HEK293 (cell line): ENCODE measurements around the gene PRDM5.

Experiments used
- CTCF ChIA-PET: fragments of 350-600 bp; formaldehyde crosslinking; extraction: SDS; loops from one replicate; lab custom pipeline; 2021; ENCODE audit warnings: antibody characterized with exemption; lab: Yijun Ruan, JAX
- POLR2A ChIA-PET: fragments of 300-600 bp; formaldehyde crosslinking; extraction: SDS; loops from one replicate; lab custom pipeline; 2020; ENCODE audit warnings: antibody characterized with exemption, inconsistent platforms; lab: Yijun Ruan, JAX
- H3K27ac ChIP-seq: fragments of 200-500 bp; sonication (Bioruptor generic); 2 replicates; pipeline ENCODE4 v1.5.1; 2014; ENCODE audit warnings: low read depth, low read length, control low read depth, inconsistent platforms; ENCODE audit errors: extremely low read depth
- H3K36me3 ChIP-seq, 2 experiments: fragments of 200-500 bp in 1 of 2; sonication (Bioruptor generic) in 1 of 2; 1 replicate in 1 of 2; 2 replicates in 1 of 2; pipeline ENCODE4 v1.5.1; 2014 to 2017; ENCODE audit warnings: inconsistent platforms in 2 of 2, low read length in 2 of 2; ENCODE audit not compliant: control insufficient read depth in 2 of 2, insufficient read depth in 1 of 2
- H3K4me1 ChIP-seq: fragments of 200-500 bp; sonication (Bioruptor generic); 2 replicates; pipeline ENCODE4 v1.5.1; 2014; ENCODE audit warnings: mild to moderate bottlenecking, low read length, inconsistent platforms; ENCODE audit not compliant: control insufficient read depth, insufficient read depth
- H3K4me3 ChIP-seq: 2 replicates; pipeline ENCODE4 v1.5.1; 2011; ENCODE audit warnings: low read depth, mild to moderate bottlenecking, control low read depth, low read length, moderate library complexity
- H3K9me3 ChIP-seq: fragments of 200-500 bp; sonication (Bioruptor generic); 2 replicates; pipeline ENCODE4 v1.5.1; 2014; ENCODE audit warnings: low read depth, low read length, inconsistent platforms; ENCODE audit not compliant: control insufficient read depth, insufficient read depth
- GLIS1 ChIP-seq: fragments of 450-650 bp; formaldehyde crosslinking; IDR thresholded peaks from 2 replicates; pipeline ENCODE4 v1.5.1; 2016; ENCODE audit warnings: missing biosample characterization, missing genetic modification characterization
- GLIS2 ChIP-seq: fragments of 450-650 bp; formaldehyde crosslinking; IDR thresholded peaks from 2 replicates; pipeline ENCODE4 v1.5.1; 2016; ENCODE audit warnings: missing biosample characterization, missing genetic modification characterization
- IKZF3 ChIP-seq: fragments of 450-650 bp; IDR thresholded peaks from 2 replicates; pipeline ENCODE4 v1.5.0; 2018; ENCODE audit warnings: missing biosample characterization, mild to moderate bottlenecking, missing genetic modification characterization, moderate library complexity
- SALL2 ChIP-seq: fragments of 450-650 bp; formaldehyde crosslinking; IDR thresholded peaks from 2 replicates; pipeline ENCODE4 v1.5.0; 2017; ENCODE audit warnings: missing biosample characterization, mild to moderate bottlenecking, missing genetic modification characterization, borderline replicate concordance
- ZBTB20 ChIP-seq: fragments of 450-650 bp; formaldehyde crosslinking; IDR thresholded peaks from 2 replicates; pipeline ENCODE4 v1.5.1; 2016; ENCODE audit warnings: missing biosample characterization, missing genetic modification characterization
- ZBTB48 ChIP-seq: fragments of 450-650 bp; formaldehyde crosslinking; IDR thresholded peaks from 2 replicates; pipeline ENCODE4 v1.5.1; 2016; ENCODE audit warnings: missing biosample characterization, missing genetic modification characterization
- ZBTB8A ChIP-seq: fragments of 450-650 bp; formaldehyde crosslinking; IDR thresholded peaks from 2 replicates; pipeline ENCODE4 v1.5.1; 2016; ENCODE audit warnings: missing biosample characterization, missing genetic modification characterization
- ZIC2 ChIP-seq: fragments of 450-650 bp; formaldehyde crosslinking; IDR thresholded peaks from 2 replicates; pipeline ENCODE4 v1.5.1; 2016; ENCODE audit warnings: missing biosample characterization, missing genetic modification characterization
- ZNF335 ChIP-seq: fragments of 450-650 bp; formaldehyde crosslinking; conservative IDR thresholded peaks from 2 replicates; pipeline ENCODE4 v1.5.1; 2016; ENCODE audit warnings: missing biosample characterization, missing genetic modification characterization
- ZNF354C ChIP-seq: fragments of 450-650 bp; formaldehyde crosslinking; IDR thresholded peaks from 2 replicates; pipeline ENCODE4 v1.5.1; 2016; ENCODE audit warnings: missing biosample characterization, missing genetic modification characterization, low read depth, borderline replicate concordance
- ZNF404 ChIP-seq: fragments of 450-650 bp; formaldehyde crosslinking; IDR thresholded peaks from 2 replicates; pipeline ENCODE4 v1.5.1; 2017; ENCODE audit warnings: missing biosample characterization, missing genetic modification characterization
- ZNF529 ChIP-seq: fragments of 450-650 bp; formaldehyde crosslinking; IDR thresholded peaks from 2 replicates; pipeline ENCODE4 v1.5.1; 2017; ENCODE audit warnings: missing genetic modification characterization, missing biosample characterization; ENCODE audit not compliant: insufficient replicate concordance
- ZNF560 ChIP-seq: fragments of 450-650 bp; formaldehyde crosslinking; IDR thresholded peaks from 2 replicates; pipeline ENCODE4 v1.5.1; 2017; ENCODE audit warnings: missing biosample characterization, missing genetic modification characterization, borderline replicate concordance
- ZNF561 ChIP-seq: fragments of 450-650 bp; IDR thresholded peaks from 2 replicates; pipeline ENCODE4 v1.5.1; 2018; ENCODE audit warnings: missing biosample characterization, missing genetic modification characterization, borderline replicate concordance
- ZNF660 ChIP-seq: fragments of 450-650 bp; IDR thresholded peaks from 2 replicates; pipeline ENCODE4 v1.5.1; 2018; ENCODE audit warnings: missing biosample characterization, mild to moderate bottlenecking, missing genetic modification characterization
- ZNF76 ChIP-seq: fragments of 450-650 bp; formaldehyde crosslinking; IDR thresholded peaks from 2 replicates; pipeline ENCODE4; 2016; ENCODE audit warnings: low read depth, missing biosample characterization, missing genetic modification characterization, borderline replicate concordance
- TF ChIP-seq, protein P1 (sequence below): fragments of 450-650 bp; formaldehyde crosslinking; IDR thresholded peaks from 2 replicates; pipeline ENCODE4 v1.5.1; 2016; ENCODE audit warnings: missing biosample characterization, missing genetic modification characterization
- TF ChIP-seq, protein P2 (sequence below): fragments of 450-650 bp; formaldehyde crosslinking; IDR thresholded peaks from 2 replicates; pipeline ENCODE4 v1.5.1; 2016; ENCODE audit warnings: missing biosample characterization, missing genetic modification characterization
- TF ChIP-seq, protein P3 (sequence below): fragments of 450-650 bp; IDR thresholded peaks from 2 replicates; pipeline ENCODE4 v1.5.1; 2018; ENCODE audit warnings: missing biosample characterization, mild to moderate bottlenecking, missing genetic modification characterization
- TF ChIP-seq, protein P4 (sequence below): fragments of 450-650 bp; formaldehyde crosslinking; IDR thresholded peaks from 2 replicates; pipeline ENCODE4 v1.5.1; 2016; ENCODE audit warnings: missing biosample characterization, missing genetic modification characterization
- TF ChIP-seq, protein P5 (sequence below): fragments of 450-650 bp; formaldehyde crosslinking; IDR thresholded peaks from 2 replicates; pipeline ENCODE4 v1.5.1; 2016; ENCODE audit warnings: missing biosample characterization, missing genetic modification characterization
- TF ChIP-seq, protein P6 (sequence below): sonication (generic); formaldehyde crosslinking; IDR thresholded peaks from 2 replicates; pipeline ENCODE4 v1.8.1; 2022; ENCODE audit warnings: mild to moderate bottlenecking, moderate library complexity, missing genetic modification reagents

The PRDM5 gene

DNA sequence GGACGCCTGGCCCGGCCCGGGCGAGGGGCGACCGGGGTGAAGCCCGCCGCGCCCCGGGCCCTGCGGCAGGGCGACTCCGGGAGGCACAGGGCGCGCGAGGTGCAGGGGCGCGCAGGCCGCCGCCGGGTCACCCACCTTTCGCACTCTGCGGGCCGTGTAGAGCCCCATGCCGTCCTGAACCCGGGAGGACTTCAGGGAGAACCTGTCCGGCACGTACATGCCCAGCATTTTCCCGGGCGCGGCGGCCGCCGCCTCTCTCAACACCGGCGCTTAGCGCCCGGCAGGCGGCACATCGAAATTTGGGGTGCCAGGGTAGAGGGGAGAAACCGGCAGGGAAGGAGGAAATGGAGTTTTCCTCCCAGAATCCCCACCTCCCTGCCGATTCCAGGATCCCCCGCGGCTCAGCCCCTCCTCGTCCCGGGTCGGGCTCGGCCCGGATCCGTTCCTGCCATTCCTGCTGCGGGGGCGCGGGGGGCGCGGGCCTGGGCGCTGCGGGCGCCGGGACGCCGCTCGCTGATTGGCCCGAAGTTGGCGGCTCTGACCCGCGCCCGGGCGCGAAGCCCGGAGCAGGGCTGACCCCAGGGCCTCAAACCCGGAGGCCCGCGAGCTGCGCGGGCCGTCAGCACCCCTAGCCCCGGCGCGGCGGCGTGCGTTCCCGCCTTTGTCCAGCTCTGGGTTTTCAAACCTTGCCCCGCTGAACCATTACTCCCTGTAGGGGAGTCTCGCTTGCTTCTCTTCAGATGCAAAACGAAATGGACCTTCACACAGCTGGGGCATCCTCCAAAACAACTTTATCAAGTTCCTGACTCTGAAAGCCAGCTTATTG, at the start of gene PRDM5:
PRDM5 (minus strand) TSS at position 346 of the 826 bp plus-strand sequence; CDS start at position 228, 118 bp downstream.
- POLR2A ChIA-PET = interaction anchor here (0.8 kb wide), 1 partner anchor 20 kb away, joined by 3 read pairs; no protein-coding TSS in a partner anchor
- Histone ChIP-seq H3K4me3 (peak within 1 kb of the TSS; percentile 62), H3K4me1 (peaks cover 3% of the 10 kb centered on the region; the same call in 1 of the 2 replicates), H3K27ac (peak within 1 kb of the TSS; percentile 91), H3K9me3 (no peaks in the 10 kb centered on the region), H3K36me3 (no peaks in the 10 kb centered on the region)
- CTCF ChIA-PET = no interaction called here
- TF ChIP-seq SALL2 = no peak
- peak; percentile 24; the same call in 1 of the 2 replicates for TF ChIP-seq ZNF660 (tag by site-specific recombination)
- TF ChIP-seq ZNF529 (tag by site-specific recombination) = no peak
- no peak for TF ChIP-seq ZNF354C (tag by site-specific recombination)
- TF ChIP-seq, protein P1, sequence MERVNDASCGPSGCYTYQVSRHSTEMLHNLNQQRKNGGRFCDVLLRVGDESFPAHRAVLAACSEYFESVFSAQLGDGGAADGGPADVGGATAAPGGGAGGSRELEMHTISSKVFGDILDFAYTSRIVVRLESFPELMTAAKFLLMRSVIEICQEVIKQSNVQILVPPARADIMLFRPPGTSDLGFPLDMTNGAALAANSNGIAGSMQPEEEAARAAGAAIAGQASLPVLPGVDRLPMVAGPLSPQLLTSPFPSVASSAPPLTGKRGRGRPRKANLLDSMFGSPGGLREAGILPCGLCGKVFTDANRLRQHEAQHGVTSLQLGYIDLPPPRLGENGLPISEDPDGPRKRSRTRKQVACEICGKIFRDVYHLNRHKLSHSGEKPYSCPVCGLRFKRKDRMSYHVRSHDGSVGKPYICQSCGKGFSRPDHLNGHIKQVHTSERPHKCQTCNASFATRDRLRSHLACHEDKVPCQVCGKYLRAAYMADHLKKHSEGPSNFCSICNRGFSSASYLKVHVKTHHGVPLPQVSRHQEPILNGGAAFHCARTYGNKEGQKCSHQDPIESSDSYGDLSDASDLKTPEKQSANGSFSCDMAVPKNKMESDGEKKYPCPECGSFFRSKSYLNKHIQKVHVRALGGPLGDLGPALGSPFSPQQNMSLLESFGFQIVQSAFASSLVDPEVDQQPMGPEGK (tag by site-specific recombination) = peak; percentile 63
- peak; percentile 84 for TF ChIP-seq ZBTB20
- TF ChIP-seq, protein P2, sequence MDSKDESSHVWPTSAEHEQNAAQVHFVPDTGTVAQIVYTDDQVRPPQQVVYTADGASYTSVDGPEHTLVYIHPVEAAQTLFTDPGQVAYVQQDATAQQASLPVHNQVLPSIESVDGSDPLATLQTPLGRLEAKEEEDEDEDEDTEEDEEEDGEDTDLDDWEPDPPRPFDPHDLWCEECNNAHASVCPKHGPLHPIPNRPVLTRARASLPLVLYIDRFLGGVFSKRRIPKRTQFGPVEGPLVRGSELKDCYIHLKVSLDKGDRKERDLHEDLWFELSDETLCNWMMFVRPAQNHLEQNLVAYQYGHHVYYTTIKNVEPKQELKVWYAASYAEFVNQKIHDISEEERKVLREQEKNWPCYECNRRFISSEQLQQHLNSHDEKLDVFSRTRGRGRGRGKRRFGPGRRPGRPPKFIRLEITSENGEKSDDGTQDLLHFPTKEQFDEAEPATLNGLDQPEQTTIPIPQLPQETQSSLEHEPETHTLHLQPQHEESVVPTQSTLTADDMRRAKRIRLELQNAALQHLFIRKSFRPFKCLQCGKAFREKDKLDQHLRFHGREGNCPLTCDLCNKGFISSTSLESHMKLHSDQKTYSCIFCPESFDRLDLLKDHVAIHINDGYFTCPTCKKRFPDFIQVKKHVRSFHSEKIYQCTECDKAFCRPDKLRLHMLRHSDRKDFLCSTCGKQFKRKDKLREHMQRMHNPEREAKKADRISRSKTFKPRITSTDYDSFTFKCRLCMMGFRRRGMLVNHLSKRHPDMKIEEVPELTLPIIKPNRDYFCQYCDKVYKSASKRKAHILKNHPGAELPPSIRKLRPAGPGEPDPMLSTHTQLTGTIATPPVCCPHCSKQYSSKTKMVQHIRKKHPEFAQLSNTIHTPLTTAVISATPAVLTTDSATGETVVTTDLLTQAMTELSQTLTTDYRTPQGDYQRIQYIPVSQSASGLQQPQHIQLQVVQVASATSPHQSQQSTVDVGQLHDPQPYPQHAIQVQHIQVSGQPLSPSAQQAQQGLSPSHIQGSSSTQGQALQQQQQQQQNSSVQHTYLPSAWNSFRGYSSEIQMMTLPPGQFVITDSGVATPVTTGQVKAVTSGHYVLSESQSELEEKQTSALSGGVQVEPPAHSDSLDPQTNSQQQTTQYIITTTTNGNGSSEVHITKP (tag by site-specific recombination) = peak; percentile 85
- TF ChIP-seq ZBTB8A = peak; percentile 98
- TF ChIP-seq ZNF560 (tag by site-specific recombination) = no peak
- TF ChIP-seq IKZF3 (tag by site-specific recombination) = peak; percentile 69
- TF ChIP-seq, protein P3, sequence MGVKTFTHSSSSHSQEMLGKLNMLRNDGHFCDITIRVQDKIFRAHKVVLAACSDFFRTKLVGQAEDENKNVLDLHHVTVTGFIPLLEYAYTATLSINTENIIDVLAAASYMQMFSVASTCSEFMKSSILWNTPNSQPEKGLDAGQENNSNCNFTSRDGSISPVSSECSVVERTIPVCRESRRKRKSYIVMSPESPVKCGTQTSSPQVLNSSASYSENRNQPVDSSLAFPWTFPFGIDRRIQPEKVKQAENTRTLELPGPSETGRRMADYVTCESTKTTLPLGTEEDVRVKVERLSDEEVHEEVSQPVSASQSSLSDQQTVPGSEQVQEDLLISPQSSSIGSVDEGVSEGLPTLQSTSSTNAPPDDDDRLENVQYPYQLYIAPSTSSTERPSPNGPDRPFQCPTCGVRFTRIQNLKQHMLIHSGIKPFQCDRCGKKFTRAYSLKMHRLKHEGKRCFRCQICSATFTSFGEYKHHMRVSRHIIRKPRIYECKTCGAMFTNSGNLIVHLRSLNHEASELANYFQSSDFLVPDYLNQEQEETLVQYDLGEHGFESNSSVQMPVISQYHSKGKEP (tag by site-specific recombination) = 0 out of 2 replicates have a peak, but pooled peaks have one; percentile 14
- peak; percentile 73; the same call in 1 of the 2 replicates for TF ChIP-seq ZNF76 (tag by site-specific recombination)
- TF ChIP-seq ZNF561 = peak; percentile 57; the same call in 1 of the 2 replicates
- peak; percentile 53; the same call in 1 of the 2 replicates for TF ChIP-seq GLIS2 (tag by site-specific recombination)
- no peak for TF ChIP-seq ZNF404
- TF ChIP-seq GLIS1 = peak; percentile 27; the same call in 1 of the 2 replicates
- TF ChIP-seq, protein P4, sequence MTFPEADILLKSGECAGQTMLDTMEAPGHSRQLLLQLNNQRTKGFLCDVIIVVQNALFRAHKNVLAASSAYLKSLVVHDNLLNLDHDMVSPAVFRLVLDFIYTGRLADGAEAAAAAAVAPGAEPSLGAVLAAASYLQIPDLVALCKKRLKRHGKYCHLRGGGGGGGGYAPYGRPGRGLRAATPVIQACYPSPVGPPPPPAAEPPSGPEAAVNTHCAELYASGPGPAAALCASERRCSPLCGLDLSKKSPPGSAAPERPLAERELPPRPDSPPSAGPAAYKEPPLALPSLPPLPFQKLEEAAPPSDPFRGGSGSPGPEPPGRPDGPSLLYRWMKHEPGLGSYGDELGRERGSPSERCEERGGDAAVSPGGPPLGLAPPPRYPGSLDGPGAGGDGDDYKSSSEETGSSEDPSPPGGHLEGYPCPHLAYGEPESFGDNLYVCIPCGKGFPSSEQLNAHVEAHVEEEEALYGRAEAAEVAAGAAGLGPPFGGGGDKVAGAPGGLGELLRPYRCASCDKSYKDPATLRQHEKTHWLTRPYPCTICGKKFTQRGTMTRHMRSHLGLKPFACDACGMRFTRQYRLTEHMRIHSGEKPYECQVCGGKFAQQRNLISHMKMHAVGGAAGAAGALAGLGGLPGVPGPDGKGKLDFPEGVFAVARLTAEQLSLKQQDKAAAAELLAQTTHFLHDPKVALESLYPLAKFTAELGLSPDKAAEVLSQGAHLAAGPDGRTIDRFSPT = 0 out of 2 replicates have a peak, but pooled peaks have one; percentile 18
- TF ChIP-seq, protein P5, sequence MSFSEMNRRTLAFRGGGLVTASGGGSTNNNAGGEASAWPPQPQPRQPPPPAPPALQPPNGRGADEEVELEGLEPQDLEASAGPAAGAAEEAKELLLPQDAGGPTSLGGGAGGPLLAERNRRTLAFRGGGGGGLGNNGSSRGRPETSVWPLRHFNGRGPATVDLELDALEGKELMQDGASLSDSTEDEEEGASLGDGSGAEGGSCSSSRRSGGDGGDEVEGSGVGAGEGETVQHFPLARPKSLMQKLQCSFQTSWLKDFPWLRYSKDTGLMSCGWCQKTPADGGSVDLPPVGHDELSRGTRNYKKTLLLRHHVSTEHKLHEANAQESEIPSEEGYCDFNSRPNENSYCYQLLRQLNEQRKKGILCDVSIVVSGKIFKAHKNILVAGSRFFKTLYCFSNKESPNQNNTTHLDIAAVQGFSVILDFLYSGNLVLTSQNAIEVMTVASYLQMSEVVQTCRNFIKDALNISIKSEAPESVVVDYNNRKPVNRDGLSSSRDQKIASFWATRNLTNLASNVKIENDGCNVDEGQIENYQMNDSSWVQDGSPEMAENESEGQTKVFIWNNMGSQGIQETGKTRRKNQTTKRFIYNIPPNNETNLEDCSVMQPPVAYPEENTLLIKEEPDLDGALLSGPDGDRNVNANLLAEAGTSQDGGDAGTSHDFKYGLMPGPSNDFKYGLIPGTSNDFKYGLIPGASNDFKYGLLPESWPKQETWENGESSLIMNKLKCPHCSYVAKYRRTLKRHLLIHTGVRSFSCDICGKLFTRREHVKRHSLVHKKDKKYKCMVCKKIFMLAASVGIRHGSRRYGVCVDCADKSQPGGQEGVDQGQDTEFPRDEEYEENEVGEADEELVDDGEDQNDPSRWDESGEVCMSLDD (tag by site-specific recombination) = peak; percentile 85; the same call in 1 of the 2 replicates
- TF ChIP-seq ZBTB48 (tag by site-specific recombination) = 0 out of 2 replicates have a peak, but pooled peaks have one; percentile 26
- peak; percentile 23; the same call in 1 of the 2 replicates for TF ChIP-seq ZIC2 (tag by site-specific recombination)
- TF ChIP-seq, protein P6, sequence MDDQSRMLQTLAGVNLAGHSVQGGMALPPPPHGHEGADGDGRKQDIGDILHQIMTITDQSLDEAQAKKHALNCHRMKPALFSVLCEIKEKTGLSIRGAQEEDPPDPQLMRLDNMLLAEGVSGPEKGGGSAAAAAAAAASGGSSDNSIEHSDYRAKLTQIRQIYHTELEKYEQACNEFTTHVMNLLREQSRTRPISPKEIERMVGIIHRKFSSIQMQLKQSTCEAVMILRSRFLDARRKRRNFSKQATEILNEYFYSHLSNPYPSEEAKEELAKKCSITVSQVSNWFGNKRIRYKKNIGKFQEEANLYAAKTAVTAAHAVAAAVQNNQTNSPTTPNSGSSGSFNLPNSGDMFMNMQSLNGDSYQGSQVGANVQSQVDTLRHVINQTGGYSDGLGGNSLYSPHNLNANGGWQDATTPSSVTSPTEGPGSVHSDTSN (CRISPR knock-in tag) = no peak
- peak; percentile 54 for TF ChIP-seq ZNF335 (tag by site-specific recombination)
